ENCODE measurements around the gene SSR2. TPM values are rescaled to one million over a fixed set of nuclear protein-coding genes. Genes with fewer than 3 reads are reported as not detected.

Gene SSR2
- total RNA-seq, 1 donor from 2014 or later: 299 TPM

GRCh38 chr1:155977690-155978324 is 42.9 kb downstream of the SSR2 start:
- H3K4me1 Mint-ChIP-seq (ENCODE audit: low read depth): peaks cover 58% of the 10 kb centered on the region
- H3K36me3 Mint-ChIP-seq (ENCODE audit: insufficient read depth): no peaks in the 10 kb centered on the region
- H3K4me3 Mint-ChIP-seq (ENCODE audit: low read depth): peak overlapping the region; percentile 95
- H3K9me3 Mint-ChIP-seq (ENCODE audit: low read depth): no peaks in the 10 kb centered on the region
- TF ChIP-seq, protein P1, sequence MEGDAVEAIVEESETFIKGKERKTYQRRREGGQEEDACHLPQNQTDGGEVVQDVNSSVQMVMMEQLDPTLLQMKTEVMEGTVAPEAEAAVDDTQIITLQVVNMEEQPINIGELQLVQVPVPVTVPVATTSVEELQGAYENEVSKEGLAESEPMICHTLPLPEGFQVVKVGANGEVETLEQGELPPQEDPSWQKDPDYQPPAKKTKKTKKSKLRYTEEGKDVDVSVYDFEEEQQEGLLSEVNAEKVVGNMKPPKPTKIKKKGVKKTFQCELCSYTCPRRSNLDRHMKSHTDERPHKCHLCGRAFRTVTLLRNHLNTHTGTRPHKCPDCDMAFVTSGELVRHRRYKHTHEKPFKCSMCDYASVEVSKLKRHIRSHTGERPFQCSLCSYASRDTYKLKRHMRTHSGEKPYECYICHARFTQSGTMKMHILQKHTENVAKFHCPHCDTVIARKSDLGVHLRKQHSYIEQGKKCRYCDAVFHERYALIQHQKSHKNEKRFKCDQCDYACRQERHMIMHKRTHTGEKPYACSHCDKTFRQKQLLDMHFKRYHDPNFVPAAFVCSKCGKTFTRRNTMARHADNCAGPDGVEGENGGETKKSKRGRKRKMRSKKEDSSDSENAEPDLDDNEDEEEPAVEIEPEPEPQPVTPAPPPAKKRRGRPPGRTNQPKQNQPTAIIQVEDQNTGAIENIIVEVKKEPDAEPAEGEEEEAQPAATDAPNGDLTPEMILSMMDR (IDR thresholded peaks at IDR 0.05; ENCODE audit: unreplicated experiment): no peak
- no peaks in the 10 kb centered on the region for H3K27me3 Mint-ChIP-seq
- DNase-seq (ENCODE audit: low spot score, unreplicated experiment): peak; percentile 17
- peak overlapping the region; percentile 89 for H3K27ac Mint-ChIP-seq

GRCh38 chr1:155976913-155977689 is 43.6 kb downstream of the SSR2 start:
- peak overlapping the region; percentile 88 for H3K27ac Mint-ChIP-seq
- DNase-seq (ENCODE audit: low spot score, unreplicated experiment): no peak
- no peaks in the 10 kb centered on the region for H3K9me3 Mint-ChIP-seq (ENCODE audit: low read depth)
- peak overlapping the region; percentile 95 for H3K4me3 Mint-ChIP-seq (ENCODE audit: low read depth)
- peaks cover 64% of the 10 kb centered on the region for H3K4me1 Mint-ChIP-seq (ENCODE audit: low read depth)
- no peaks in the 10 kb centered on the region for H3K27me3 Mint-ChIP-seq
- H3K36me3 Mint-ChIP-seq (ENCODE audit: insufficient read depth): no peaks in the 10 kb centered on the region
- TF ChIP-seq, protein P1 (IDR thresholded peaks at IDR 0.05; ENCODE audit: unreplicated experiment): no peak

DNA sequence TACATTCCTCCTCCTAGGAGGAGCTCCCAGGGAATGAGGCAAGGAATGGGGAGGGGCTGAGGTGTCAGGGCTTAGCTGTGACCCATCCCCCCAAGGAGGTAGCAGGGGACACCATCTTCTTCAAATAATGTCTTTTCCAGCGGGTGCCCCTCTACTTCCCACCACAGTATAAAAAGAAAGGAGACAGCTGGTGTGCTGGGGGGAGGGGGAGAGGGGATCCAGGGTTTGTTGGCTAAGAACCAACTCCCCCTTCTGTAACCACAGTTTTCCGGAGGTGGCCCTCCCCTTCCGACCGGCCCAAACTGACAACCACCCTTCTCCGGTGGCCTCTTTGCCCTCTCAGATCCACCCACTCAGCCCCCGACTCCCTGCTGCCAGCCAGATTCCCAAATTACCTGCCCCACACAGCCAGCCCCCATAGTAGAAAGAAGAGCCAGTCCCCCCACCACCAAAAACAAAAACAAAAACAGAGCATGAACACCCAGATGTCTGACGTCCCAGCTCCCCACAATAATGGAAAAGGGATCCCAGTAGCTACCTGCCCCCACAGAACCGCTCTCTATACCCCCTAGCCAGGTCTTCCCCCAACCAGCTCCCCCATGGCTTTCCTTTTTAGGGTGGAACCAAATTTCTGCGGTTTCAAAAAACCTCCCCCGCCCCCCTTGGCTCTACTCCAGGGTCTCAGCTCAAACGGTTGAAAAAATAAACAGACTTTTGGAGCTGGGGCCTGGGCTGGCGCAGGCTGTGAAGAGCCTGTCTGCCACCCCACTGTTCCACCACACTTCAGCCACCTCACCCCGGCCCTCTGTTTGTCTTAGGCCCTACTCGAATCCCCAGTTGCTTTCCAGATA is 44.5 kb downstream of the SSR2 start:
- Mint-ChIP-seq H3K9me3 (ENCODE audit: low read depth) (no peaks in the 10 kb centered on the region), H3K36me3 (ENCODE audit: insufficient read depth) (no peaks in the 10 kb centered on the region), H3K27me3 (no peaks in the 10 kb centered on the region), H3K27ac (peak overlapping the region; percentile 88), H3K4me3 (ENCODE audit: low read depth) (peak overlapping the region; percentile 95), H3K4me1 (ENCODE audit: low read depth) (peaks cover 65% of the 10 kb centered on the region)
- no peak for DNase-seq (ENCODE audit: low spot score, unreplicated experiment)
- TF ChIP-seq, protein P1 (IDR thresholded peaks at IDR 0.05; ENCODE audit: unreplicated experiment): no peak

DNA sequence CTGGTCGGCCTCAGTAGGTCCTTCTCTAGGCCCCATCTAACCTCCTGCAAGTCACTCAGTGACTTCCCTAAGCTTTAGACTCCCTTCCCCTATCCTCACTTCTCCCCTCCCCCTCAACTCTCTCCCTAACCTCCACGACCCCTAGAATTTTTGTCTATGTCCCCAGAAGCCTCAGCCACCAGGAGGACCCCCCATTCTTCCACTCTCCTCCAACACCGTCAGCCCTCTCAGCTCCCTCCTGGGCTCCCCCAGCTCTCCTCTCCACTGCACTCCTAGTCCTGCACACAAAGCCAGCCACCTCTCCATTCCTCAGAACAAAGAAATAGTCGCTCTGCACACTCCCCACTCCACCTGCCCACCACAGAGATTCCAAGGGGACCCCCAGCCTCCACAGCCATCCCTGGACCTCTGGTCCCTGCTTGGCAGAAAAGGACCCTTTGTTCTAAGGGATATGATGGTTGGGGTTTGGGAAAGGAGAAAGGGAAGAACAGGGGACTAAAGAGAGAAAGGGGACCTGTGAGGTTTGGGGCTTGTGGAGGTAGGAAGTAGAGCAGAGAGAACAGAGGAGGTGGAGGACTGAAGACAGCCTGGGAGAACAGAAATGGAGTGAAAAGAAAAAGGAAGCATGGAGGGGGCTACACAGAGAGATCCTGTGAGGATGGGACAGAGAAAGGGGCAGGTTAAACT is 45.2 kb downstream of the SSR2 start:
- no peaks in the 10 kb centered on the region for H3K36me3 Mint-ChIP-seq (ENCODE audit: insufficient read depth)
- H3K27ac Mint-ChIP-seq: peak overlapping the region; percentile 88

More for the DNA sequence above, 45.2 kb downstream of the SSR2 start:
- Mint-ChIP-seq H3K27me3 (no peaks in the 10 kb centered on the region), H3K4me3 (ENCODE audit: low read depth) (peak overlapping the region; percentile 95), H3K4me1 (ENCODE audit: low read depth) (peaks cover 65% of the 10 kb centered on the region), H3K9me3 (ENCODE audit: low read depth) (no peaks in the 10 kb centered on the region)
- DNase-seq (ENCODE audit: low spot score, unreplicated experiment): no peak
- TF ChIP-seq, protein P1 (IDR thresholded peaks at IDR 0.05; ENCODE audit: unreplicated experiment): no peak
